Bronchial epithelial cell (primary cell): ENCODE measurements around the gene CLTB. TPM values are rescaled to one million over a fixed set of nuclear protein-coding genes. Genes with fewer than 3 reads are reported as not detected.

Experiments used
- DNase-seq: peaks from one replicate; pipeline ENCODE4 v3.0.0-alpha.2; 2010; ENCODE audit warnings: low read depth
- FAIRE-seq: peaks from 2 replicates; lab custom pipeline; 2011; peaks lifted over from hg19 to GRCh38; lab: Jason Lieb, UNC
- H3K27me3 ChIP-seq: 2 replicates; pipeline ENCODE4 v1.5.1; 2011; ENCODE audit warnings: low read length; ENCODE audit not compliant: control insufficient read depth, insufficient read depth
- H3K36me3 ChIP-seq: 2 replicates; pipeline ENCODE4 v1.5.1; 2011; ENCODE audit warnings: low read length; ENCODE audit not compliant: control insufficient read depth, insufficient read depth
- H3K4me3 ChIP-seq: 2 replicates; pipeline ENCODE4 v1.5.1; 2011; ENCODE audit warnings: mild to moderate bottlenecking, low read depth, low read length, control low read depth
- CTCF ChIP-seq: IDR thresholded peaks from 2 replicates; pipeline ENCODE4 v1.5.1; 2011; ENCODE audit warnings: mild to moderate bottlenecking, moderate library complexity, low read length, control low read depth, inconsistent platforms; ENCODE audit not compliant: insufficient read depth, severe bottlenecking
- total RNA-seq: library from RNA; depleted of rRNA; stranded (reverse); fragments of >200 nt; gene quantifications from 2 replicates; pipeline ENCODE4 v1.2.1, GENCODE V29; 2014

The CLTB gene
- total RNA-seq, 1 donor from 2014 or later, result 241 TPM

- DNase-seq (no peak), FAIRE-seq (no peak)
- H3K36me3 ChIP-seq, result peaks cover 37% of the 10 kb centered on the region
- no peak for TF ChIP-seq CTCF
- H3K4me3 ChIP-seq, result no peak overlapping the region
- no peaks in the 10 kb centered on the region for H3K27me3 ChIP-seq
Observed at GRCh38 chr5:176394881-176395675, 21.3 kb downstream of the CLTB start.

- no peaks in the 10 kb centered on the region for H3K27me3 ChIP-seq
- peaks cover 36% of the 10 kb centered on the region for H3K36me3 ChIP-seq
- FAIRE-seq (no peak), DNase-seq (no peak)
- no peak for TF ChIP-seq CTCF
- H3K4me3 ChIP-seq, result no peak overlapping the region
Observed at GRCh38 chr5:176394096-176394495, 22.2 kb downstream of the CLTB start.

GRCh38 chr5:176392526-176392925 lies 23.8 kb downstream of the CLTB start:
- Histone ChIP-seq H3K27me3 (no peaks in the 10 kb centered on the region), H3K36me3 (peaks cover 28% of the 10 kb centered on the region), H3K4me3 (no peak overlapping the region)
- TF ChIP-seq CTCF, result no peak
- FAIRE-seq, result no peak
- DNase-seq, result no peak

- FAIRE-seq, result no peak
- Histone ChIP-seq H3K36me3 (peaks cover 26% of the 10 kb centered on the region), H3K4me3 (no peak overlapping the region), H3K27me3 (no peaks in the 10 kb centered on the region)
- no peak for DNase-seq
- TF ChIP-seq CTCF, result no peak
Observed at GRCh38 chr5:176391999-176392398, 24.3 kb downstream of the CLTB start.

GRCh38 chr5:176391479-176391878 lies 24.9 kb downstream of the CLTB start:
- Histone ChIP-seq H3K27me3 (no peaks in the 10 kb centered on the region), H3K36me3 (peaks cover 27% of the 10 kb centered on the region), H3K4me3 (no peak overlapping the region)
- no peak for TF ChIP-seq CTCF
- DNase-seq (no peak), FAIRE-seq (no peak)
